ENCODE measurements around the gene ING3. TPM values are rescaled to one million over a fixed set of nuclear protein-coding genes. Genes with fewer than 3 reads are reported as not detected.

Gene ING3
- total and polyA plus RNA-seq, 9 of the 15 experiments (the other 6 are each of a cell fraction or from before 2014, with no cell fraction given): 22.8 to 233 (median 50.4) TPM

GRCh38 chr7:121020249-121020988, 69.8 kb downstream of the ING3 start (continued):
- TF ChIP-seq HMBOX1 (IDR thresholded peaks at IDR 0.05) (no peak), GTF2B (IDR thresholded peaks at IDR 0.05; ENCODE audit: extremely low read depth, insufficient read length) (no peak), ZNF449 (CRISPR knock-in tag; IDR thresholded peaks at IDR 0.05) (no peak), NR2C1 (IDR thresholded peaks at IDR 0.05) (0 out of 2 replicates have a peak, but pooled peaks have one; percentile 22), NR2C1 (tag; IDR thresholded peaks at IDR 0.05) (peak; percentile 32; the same call in 1 of the 2 replicates), SNRNP70 (optimal IDR thresholded peaks at IDR 0.05; ENCODE audit: low read depth, low read length) (no peak), POLR2AphosphoS2 (IDR thresholded peaks at IDR 0.05; ENCODE audit: low read length) (no peak), OTX1 (CRISPR knock-in tag; IDR thresholded peaks at IDR 0.05) (no peak), BMI1 (IDR thresholded peaks at IDR 0.05; ENCODE audit: low read length) (no peak), PHB2 (IDR thresholded peaks at IDR 0.05; ENCODE audit: low read depth) (no peak), C11orf30 (IDR thresholded peaks at IDR 0.05; ENCODE audit: low read depth) (no peak), MAZ (CRISPR knock-in tag; conservative IDR thresholded peaks at IDR 0.05 in 1 of 2, IDR thresholded peaks at IDR 0.05 in 1 of 2) (no peak; a peak in 1 of 4 replicates), CHCHD3 (CRISPR knock-in tag; IDR thresholded peaks at IDR 0.05) (no peak), IRF9 (tag; IDR thresholded peaks at IDR 0.05) (no peak), ZBTB17 (CRISPR knock-in tag; IDR thresholded peaks at IDR 0.05) (no peak), CBX5 (IDR thresholded peaks at IDR 0.05; ENCODE audit: borderline replicate concordance, low read depth) (no peak), CAMTA2 (CRISPR knock-in tag; conservative IDR thresholded peaks at IDR 0.05) (no peak), ZBTB12 (CRISPR knock-in tag; IDR thresholded peaks at IDR 0.05) (no peak), ZFP30 (CRISPR knock-in tag; IDR thresholded peaks at IDR 0.05; ENCODE audit: borderline replicate concordance) (no peak), PML (IDR thresholded peaks at IDR 0.05; ENCODE audit: low read length) (no peak), ZNF274 (IDR thresholded peaks at IDR 0.05; ENCODE audit: borderline replicate concordance, low read depth, low read length) (no peak), ZFPM2 (CRISPR knock-in tag; IDR thresholded peaks at IDR 0.05) (no peak), ZNF133 (CRISPR knock-in tag; IDR thresholded peaks at IDR 0.05) (no peak), ZNF174 (CRISPR knock-in tag; IDR thresholded peaks at IDR 0.05) (no peak), HDAC8 (tag; IDR thresholded peaks at IDR 0.05) (no peak), FOXA3 (CRISPR knock-in tag; conservative IDR thresholded peaks at IDR 0.05 in 1 of 2, IDR thresholded peaks at IDR 0.05 in 1 of 2) (peak in 1 of 2 experiments; percentile 92; a peak in 2 of 4 replicates)
